CD4-positive, alpha-beta T cell treated with Interferon gamma for 1 hour (primary cell): ENCODE measurements around the gene AGK.
A peak's percentile ranks its signal among the peaks of the same experiment; 100 is the strongest.
"Not testable (repeated sequence)": the region's sequence is repeated elsewhere in the genome, so short reads cannot be mapped to it uniquely, and the experiment has no call there.

ENCODE experiments used
- DNase-seq: peaks from one replicate; pipeline ENCODE4 v3.0.0-alpha.2; 2020

The AGK gene

DNA sequence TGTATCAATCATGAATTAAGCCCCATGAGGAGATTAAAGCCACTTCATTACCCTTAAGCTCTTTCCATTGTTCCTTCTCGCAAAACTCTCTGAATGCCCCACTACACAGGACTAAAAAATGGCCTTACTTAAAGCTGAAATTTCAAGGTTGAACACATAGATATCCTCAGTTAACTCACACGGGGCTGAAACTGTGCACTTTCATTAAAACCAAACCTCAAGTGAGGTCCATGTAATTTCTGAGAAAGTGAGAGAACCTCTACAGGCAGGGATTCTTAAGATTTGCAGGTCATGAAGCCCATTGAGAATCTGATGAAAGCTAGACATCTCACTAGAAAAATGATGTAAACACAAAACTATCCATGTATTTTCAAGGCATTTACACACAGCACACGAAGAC is 134.9 kb downstream of the AGK start:
- DNase-seq: no peak

DNA sequence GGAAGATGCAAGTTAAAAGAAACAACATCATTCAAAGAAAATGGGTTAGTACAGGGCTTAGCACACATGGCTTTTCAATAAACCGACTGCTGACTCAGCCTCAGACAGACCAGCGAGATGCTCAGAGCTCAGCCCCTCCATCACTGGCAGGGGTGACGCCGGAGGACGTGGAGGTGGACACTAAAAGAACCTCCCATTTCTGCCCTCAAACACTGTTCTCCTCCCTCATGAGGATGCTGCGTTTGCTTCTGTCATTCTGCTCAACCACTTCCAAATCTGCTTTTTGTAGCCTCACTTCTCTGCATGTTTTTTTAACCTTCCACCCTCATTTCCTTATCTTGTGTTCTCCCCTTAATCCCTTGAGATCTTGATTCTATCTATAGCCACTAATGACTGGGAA is 135.5 kb downstream of the AGK start:
- DNase-seq: no peak

DNA sequence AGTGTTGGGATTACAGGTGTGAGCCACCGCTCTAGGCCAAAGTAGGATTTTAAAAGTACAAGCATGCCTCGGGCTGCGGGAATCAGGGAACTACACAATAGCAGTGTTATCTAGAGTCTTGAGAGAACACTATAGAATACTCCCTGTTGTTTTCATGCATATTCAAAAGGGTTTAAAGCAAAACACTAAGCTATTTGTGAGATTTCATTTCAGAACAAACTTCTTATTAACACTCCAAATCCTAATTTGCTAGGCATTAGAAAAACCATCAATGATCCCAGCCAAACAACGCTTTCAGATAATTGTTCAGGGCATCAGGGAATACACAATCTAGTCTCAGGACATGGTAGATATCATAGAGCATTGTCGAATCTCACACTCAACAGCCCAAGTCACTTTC is 136.8 kb downstream of the AGK start:
- DNase-seq: no peak

DNA sequence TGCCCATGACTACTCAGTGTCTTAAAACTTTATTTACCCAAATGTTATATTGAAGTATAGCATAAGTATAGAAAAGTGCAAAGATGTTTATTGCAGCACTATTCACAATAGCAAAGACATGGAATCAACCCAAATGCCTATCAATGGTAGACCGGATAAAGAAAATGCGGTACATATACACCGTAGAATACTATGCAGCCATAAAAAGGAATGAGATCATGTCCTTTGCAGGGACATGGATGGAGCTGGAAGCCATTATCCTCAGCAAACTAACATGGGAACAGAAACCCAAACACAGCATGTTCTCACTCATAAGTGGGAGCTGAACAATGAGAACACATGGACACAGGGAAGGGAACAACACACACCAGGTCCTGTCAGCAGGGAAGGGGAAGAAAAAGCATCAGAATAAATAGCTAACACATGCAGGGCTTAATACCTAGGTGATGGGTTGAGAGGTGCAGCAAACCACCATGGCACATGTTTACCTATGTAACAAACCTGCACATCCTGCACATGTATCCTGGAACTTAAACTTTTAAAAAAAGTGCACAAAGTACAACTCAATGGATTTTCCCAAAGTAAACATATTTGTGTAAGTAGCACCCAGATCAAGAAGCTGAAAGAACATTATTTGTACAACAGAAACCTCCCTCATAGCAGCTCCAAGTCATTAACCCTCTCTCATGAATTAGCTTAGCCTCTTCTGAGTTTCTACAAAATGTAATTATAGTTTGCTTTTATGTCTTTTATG is 138.0 kb downstream of the AGK start:
- not testable (repeated sequence) for DNase-seq

DNA sequence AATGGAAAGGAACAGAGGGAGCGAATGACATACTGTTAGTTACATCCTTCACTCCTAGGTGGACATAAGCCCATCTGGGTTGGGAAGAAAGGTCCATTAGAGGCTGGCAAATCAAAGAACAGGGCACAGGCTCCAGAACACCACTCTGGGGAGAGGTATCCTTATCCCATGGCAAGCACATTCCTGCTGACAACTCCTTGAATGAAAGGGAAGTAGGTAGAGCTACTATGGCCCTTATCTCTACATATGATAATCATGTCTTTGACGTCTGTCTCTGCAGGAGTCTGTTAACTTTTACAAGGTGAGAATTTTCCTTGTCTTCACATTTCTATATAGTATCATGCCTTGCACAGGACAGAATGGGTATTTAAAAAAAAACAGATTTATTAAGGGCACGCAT is 140.3 kb downstream of the AGK start:
- no peak for DNase-seq

DNA sequence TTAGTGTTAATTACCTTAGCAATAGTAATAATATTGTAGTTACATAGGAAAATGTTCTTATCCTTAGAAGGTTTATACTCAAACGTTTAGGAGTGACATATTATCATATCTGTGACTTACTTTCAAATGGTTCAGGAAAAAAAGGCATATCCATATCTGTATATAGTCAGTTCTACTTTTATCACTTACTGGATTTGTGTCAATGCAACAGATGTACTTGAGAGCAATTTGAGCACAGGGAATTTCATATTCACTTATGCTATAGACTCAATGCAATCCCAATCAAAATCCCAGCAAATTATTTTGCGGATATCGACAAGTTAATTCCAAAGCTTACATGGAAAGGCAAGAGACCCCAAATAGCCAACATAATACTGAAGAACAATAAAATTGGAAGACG is 140.8 kb downstream of the AGK start:
- no peak for DNase-seq

DNA sequence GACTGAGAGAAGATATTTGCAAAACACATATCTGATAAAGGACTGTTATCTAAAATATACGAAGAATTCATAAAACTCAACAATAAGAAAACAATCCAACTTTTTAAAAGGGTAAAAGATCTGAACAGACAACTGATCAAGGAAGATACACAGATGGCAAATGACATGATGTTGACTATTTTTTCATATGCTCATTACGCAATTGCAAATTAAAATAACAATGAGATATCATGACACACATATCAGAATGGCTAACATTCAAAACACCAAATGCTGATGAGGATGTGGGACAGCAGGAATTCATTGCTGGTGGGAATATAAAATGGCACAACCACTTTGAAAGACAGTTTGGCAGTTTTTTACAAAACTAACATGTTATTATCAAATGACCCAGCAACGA is 141.9 kb downstream of the AGK start:
- DNase-seq: no peak

DNA sequence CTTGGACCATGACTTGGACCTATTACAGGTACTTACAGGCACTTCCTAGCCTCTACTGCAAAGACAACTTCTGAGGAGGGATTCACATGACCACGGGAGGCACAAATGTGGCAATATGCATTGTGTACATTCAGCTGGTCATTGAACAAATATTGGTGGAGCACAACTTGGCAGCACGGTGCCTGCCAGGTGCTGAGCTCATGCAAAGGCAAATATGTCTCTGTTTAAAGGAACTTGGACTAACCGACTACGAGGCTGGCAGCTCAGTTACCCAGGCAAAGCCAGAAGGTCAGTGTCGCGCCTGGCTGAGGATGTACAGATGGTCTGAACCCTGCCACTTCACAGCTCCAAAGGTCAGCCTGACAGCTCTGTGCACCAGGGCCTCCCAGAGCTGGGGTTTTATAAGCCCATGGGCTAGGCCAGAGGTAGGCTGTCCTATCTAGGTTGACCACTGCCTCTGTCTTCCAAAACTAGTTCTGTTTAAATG is 144.6 kb downstream of the AGK start:
- DNase-seq: no peak

DNA sequence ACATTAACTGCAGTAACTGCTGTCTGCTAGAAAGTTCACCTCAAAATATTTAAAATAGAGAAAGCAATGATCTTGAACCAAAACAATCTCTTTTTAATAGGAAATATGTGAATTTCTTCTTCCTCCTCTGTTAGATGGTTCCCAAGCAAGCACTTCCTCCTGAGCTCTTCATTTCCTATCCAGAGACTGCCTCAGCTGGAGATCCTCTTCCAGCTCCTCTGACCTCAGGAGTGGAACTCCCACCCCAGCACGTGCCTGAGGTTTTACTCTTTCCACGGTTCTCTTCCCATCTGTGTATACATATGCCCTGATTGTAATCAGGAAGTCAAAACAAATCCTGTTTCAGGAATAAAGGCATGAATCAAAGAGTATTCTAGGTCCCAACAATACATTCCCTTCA is 145.1 kb downstream of the AGK start:
- no peak for DNase-seq

DNA sequence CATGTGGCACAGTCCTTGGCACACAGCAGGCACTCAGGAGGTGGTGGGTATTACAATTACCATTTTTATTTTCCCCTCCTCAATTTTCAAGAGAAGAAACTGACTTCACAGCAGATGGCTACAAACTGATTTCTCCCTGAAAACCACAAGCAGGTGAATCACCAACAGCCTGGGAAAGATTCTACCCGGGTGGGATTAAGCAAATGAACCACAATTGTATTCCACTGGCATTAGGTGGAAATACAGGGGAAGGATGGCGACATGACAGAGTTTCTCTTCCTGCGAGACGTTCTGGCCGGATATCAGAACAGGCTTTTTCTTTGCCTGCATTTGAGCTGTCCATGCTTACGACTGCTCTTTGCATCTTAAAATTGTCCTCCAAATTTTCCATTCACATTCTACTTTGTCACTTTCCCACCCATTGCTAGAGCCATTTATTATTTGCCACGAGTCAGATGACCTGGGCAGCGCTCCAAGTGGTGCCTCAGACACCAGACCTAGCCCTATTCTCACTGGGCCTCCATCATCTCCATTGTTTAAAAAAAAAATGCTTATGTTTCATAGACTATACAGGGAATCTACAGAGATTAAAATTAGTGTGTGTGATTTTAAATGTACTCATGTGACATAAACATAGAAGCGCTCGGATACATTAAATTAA is 146.1 kb downstream of the AGK start:
- DNase-seq: no peak

DNA sequence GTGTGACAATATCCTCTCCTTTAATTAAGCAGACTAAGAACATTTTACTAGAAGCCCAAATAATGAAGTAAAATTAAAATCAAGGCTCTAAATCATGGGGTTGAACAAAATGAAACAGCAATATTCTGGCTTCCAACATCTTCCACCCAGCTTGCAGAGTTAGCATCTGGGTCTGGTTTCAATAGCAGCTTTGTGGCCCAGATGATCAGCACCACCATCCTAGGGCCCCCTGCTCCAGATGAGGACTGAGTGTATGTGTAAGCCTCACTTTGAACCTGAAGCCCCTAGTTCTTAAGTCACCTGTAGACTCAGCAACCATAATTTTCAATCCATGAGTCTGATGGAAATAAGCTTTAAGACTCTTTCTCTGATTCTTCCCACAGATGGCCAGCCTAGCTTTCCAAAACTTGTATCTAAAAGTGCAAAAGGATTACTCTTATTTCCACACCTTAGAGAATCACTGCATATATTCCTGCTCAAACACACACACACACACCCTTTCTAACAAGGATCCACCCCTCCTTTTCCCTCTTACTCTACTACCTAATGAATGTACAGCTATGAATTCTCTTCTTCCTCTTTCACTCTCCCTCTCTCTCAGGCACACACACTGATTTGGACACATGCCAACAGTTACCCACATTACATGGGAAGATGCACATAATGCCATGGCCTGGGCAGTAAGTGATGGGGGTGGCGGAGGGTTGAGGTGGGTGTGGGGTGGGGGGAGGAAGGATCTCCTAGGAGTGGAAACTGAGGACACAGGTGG is 147.2 kb downstream of the AGK start:
- no peak for DNase-seq

DNA sequence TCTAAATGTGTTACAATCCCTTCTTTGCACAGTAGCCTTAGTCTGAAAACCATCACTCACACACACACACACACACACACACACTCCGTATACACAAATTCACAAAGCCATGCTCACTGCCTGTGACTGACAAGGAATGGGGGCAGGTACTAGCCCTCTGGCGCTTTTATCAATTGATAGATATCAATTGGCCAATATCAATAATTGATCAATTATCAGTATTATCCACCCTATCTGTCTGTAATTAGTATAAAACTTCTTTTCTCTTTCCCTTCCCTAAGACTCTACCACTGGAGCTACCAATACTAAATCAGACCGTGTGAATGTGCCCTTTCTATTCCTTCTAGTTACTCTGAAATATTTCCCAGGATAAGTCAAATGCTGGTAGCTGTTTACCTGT is 148.7 kb downstream of the AGK start:
- DNase-seq: no peak

DNA sequence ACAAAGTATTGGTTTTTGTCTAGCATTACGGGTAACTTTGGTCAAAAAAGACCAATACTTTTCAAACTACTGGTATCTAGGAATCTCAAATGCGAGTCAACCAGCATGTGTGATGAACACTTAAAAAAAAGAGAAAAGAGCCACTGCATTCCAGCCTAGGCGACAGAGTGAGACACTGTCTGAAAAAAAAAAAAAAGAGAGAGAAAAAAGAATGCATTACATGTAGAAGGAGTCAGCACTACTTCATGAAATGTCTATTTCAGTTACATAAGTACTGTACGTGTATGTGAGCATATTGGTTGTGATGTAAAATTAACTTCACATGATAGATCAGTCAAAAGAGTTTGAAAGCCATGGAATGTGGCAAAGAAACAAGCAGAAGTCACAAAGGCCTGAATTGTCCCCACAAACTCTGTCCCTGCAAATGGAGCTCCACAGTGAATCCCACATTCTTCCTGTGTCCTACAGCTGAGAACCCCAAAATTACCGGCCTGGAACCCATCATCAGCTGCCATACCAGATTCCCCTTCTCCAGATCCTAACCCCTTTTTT is 149.2 kb downstream of the AGK start:
- DNase-seq: no peak

DNA sequence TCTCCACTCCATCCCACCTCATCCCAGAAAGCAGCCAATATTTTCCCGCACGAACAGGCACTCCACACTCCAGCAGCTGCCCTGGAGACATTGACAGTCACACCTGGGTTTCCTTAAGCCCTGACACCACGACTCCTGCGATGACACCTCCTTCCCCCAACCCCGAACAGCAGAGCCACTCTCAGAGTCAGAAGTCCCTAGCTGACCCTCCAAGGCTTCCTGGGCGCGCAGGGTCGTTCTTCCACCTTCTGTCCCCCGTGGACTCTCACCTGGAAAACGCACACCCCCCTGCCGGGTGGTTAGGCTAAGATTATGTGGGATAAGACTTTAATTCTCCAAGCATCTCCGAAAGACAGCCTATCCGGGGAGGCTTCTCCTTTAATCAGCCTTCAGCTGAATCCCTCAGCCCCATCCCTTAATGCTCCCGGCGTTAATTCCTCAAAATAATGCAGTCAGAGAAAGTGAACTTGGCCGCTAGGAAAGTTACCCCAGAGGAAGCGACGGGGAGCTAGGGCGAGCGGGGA is 149.7 kb downstream of the AGK start:
- no peak for DNase-seq

DNA sequence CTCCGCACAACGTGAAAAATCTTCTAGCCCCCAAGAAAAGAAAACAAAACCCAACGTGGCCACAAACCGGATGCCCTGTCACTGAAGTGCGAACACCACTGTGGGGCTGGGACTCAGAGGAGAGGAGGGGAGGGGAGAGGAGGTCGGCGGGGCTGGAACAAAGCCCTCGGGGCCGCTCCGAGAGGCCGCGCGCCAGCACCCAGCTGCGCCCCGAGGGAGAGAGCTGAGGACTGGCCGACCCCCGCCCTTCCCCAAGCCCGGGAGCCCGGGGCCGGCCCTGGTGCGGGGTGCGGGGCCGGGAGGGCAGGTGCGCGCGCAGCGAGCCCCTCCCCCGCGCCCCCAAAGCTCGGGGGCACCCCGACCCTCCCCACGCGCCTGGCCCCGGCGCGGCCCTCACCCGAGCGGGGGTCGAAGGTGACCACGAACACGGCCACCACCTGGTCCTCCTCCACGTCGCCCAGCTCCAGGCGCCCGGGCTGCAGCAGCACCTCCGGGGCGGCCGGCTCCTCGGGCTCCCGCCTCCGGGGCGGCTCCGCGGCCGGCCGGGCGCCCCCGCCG is 150.4 kb downstream of the AGK start:
- DNase-seq: peak; percentile 76

DNA sequence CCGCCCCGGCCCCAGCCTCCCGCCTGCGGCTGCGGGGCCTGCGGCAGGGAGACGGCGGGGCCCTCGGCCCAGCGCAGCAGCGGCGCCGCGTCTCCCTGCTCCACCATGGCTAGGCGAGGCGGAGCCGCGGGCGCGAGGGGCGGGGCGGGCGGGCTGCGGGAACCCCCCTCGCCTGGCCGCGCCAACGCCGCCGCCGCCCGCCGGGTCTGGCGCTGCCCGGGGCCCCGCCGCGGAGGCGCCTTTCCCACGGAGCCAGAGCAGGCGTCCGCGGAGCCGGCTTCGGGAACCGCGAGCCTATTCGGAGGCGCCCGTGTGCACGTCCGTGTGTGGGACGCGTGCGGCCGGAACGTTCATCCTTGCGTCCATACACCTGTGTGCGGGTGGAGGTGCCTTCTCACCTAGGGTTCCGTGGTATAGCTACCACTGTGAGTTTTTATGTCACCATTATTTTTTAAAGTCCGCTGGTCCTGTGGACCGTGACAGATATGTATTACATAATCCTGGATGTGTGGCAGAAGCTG is 150.9 kb downstream of the AGK start, which contains the start of gene DENND11:
DENND11 (minus strand) TSS at position 120 of the 521 bp plus-strand sequence; CDS start at position 107, 13 bp downstream.
- peak; percentile 43 for DNase-seq

DNA sequence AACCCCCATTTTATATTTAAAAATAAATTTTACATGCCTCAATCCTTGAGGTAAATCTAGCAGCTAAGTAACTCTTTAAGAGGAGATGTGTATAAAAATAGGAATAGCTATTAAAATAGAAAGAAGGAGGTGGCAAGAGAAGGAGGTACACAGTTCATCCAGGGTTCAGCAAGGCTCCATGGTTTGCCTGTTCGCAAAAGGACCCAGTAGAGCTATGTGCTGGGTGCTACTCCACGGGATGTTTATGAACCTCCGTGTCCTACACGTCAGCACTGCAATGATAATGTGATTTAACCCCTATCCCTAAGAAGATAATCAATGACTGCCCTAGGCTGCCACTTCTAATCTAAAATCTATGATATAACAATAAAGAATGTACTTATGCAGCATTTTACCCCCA is 151.7 kb downstream of the AGK start:
- no peak for DNase-seq

DNA sequence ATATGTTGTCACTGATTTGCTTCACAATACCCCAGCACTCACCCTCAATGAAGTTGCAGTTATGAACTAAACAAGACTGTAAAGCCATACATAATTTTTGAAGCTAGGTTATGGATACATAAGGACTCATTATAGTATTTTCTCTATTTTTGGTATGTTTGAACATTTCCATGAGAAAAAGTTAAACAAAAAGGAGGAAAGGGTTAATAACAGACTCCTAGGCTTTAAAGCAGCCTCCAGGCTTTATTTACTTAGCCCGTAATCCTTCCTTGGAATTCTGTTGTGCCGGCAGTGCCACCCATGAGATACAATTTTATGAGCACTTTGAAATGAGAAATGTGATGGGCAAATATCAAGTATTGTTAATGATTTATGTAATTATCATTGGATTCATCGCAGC is 152.9 kb downstream of the AGK start:
- DNase-seq: no peak

DNA sequence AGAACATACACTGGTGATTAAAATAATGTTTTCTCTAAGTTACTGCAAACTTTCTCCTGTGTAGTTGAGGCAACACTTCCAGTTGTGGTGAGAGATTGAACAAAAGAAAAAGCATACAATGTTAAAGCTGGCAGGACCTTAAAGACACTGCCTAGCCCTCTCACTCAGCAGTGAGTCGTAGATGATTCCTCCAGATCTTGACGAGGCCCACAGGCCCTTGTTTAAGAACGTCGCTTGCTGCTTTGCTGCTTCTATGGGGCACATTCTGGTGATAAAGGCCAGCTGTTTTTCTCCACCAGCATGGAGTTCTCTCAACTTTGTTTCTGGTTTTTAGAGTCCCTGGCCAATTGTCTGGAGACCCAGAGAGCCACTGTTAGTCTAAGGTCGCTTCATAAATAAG is 153.5 kb downstream of the AGK start:
- no peak for DNase-seq
